ENCODE data around the gene FSTL4.

DNA sequence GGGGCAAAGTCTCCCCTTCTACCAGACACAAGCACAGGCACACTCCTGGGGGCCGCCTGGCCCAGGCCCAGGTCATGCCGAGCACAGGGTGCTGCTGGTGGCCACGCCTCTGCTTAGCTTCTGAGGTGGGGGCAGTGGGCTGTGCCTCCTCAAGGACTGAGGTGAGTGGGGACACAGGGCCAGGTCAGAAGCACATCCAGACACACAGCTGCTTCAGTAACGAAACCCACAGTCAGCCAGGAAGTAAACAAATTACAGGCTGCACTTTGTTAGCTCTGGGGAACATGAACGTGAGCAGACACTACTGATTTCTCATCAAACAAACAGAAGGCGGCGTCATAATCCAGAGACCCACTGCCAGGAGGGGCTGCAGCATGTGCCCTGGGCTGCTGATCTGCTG is 368.1 kb downstream of the FSTL4 start:
- TF ChIP-seq, protein P1, sequence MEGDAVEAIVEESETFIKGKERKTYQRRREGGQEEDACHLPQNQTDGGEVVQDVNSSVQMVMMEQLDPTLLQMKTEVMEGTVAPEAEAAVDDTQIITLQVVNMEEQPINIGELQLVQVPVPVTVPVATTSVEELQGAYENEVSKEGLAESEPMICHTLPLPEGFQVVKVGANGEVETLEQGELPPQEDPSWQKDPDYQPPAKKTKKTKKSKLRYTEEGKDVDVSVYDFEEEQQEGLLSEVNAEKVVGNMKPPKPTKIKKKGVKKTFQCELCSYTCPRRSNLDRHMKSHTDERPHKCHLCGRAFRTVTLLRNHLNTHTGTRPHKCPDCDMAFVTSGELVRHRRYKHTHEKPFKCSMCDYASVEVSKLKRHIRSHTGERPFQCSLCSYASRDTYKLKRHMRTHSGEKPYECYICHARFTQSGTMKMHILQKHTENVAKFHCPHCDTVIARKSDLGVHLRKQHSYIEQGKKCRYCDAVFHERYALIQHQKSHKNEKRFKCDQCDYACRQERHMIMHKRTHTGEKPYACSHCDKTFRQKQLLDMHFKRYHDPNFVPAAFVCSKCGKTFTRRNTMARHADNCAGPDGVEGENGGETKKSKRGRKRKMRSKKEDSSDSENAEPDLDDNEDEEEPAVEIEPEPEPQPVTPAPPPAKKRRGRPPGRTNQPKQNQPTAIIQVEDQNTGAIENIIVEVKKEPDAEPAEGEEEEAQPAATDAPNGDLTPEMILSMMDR (IDR thresholded peaks at IDR 0.05), result no peak
- no peak for TF ChIP-seq ZFX (IDR thresholded peaks at IDR 0.05; ENCODE audit: borderline replicate concordance)
